Mesothelial cell of epicardium (in vitro differentiated cells): Measurements from ENCODE around the gene ARL13B. TPM values are rescaled to one million over a fixed set of nuclear protein-coding genes. Genes with fewer than 3 reads are reported as not detected.

Experiments used
- DNase-seq, 2 experiments: peaks; one replicate each; pipeline ENCODE4 v3.0.0; 2021; ENCODE audit warnings: low spot score in 2 of 2; ENCODE audit not compliant: unreplicated experiment in 2 of 2
- H3K27ac Mint-ChIP-seq: 2 replicates; pipeline ENCODE4 v1.8.0; 2021; ENCODE audit warnings: mixed read lengths
- H3K27me3 Mint-ChIP-seq: 2 replicates; pipeline ENCODE4 v1.8.0; 2021; ENCODE audit warnings: low read depth, mixed read lengths
- H3K36me3 Mint-ChIP-seq: 2 replicates; pipeline ENCODE4 v1.8.0; 2021; ENCODE audit warnings: mixed read lengths
- H3K4me1 Mint-ChIP-seq: 2 replicates; pipeline ENCODE4 v1.8.0; 2021; ENCODE audit warnings: mixed read lengths
- H3K4me3 Mint-ChIP-seq: 2 replicates; pipeline ENCODE4 v1.8.0; 2021; ENCODE audit warnings: mild to moderate bottlenecking, moderate library complexity, mixed read lengths
- H3K9me3 Mint-ChIP-seq: 2 replicates; pipeline ENCODE4 v1.8.0; 2021; ENCODE audit warnings: mixed read lengths
- CTCF ChIP-seq: fragments of 200-600 bp; sonication (generic); IDR thresholded peaks from one replicate; pipeline ENCODE4 v1.5.0; 2021; ENCODE audit warnings: antibody characterized with exemption; ENCODE audit not compliant: unreplicated experiment
- total RNA-seq: library from RNA; stranded (reverse); gene quantifications from 3 replicates; pipeline ENCODE4 v1.2.1, GENCODE V29; 2021

ARL13B gene
- total RNA-seq, 1 donor from 2014 or later, result 14.1 TPM

- TF ChIP-seq CTCF, result no peak
- no peaks in the 10 kb centered on the region for H3K27me3 Mint-ChIP-seq
- H3K36me3 Mint-ChIP-seq, result peaks cover 21% of the 10 kb centered on the region
- no peak for DNase-seq
- peak overlapping the region; percentile 97 for H3K4me3 Mint-ChIP-seq
- H3K9me3 Mint-ChIP-seq, result peaks cover 4% of the 10 kb centered on the region
- peak overlapping the region; percentile 100 for H3K27ac Mint-ChIP-seq
- peaks cover 31% of the 10 kb centered on the region for H3K4me1 Mint-ChIP-seq
Observed at GRCh38 chr3:94064243-94064860, 84.4 kb downstream of the ARL13B start.

- Mint-ChIP-seq H3K9me3 (peaks cover 4% of the 10 kb centered on the region), H3K36me3 (peaks cover 20% of the 10 kb centered on the region), H3K27ac (no peak overlapping the region), H3K27me3 (no peaks in the 10 kb centered on the region), H3K4me3 (no peak overlapping the region), H3K4me1 (peaks cover 31% of the 10 kb centered on the region)
- no peak for DNase-seq
- TF ChIP-seq CTCF, result no peak
Observed at GRCh38 chr3:94065122-94065521, 85.2 kb downstream of the ARL13B start.

GRCh38 chr3:94065819-94066480 is 86.0 kb downstream of the ARL13B start:
- no peak for TF ChIP-seq CTCF
- no peak overlapping the region for H3K27ac Mint-ChIP-seq
- no peak overlapping the region for H3K4me3 Mint-ChIP-seq
- H3K36me3 Mint-ChIP-seq, result peaks cover 14% of the 10 kb centered on the region
- H3K9me3 Mint-ChIP-seq, result peaks cover 4% of the 10 kb centered on the region
- peaks cover 31% of the 10 kb centered on the region for H3K4me1 Mint-ChIP-seq
- H3K27me3 Mint-ChIP-seq, result no peaks in the 10 kb centered on the region
- DNase-seq, result no peak

GRCh38 chr3:94066506-94067500 is 86.8 kb downstream of the ARL13B start:
- no peak for TF ChIP-seq CTCF
- Mint-ChIP-seq H3K9me3 (peaks cover 4% of the 10 kb centered on the region), H3K27ac (no peak overlapping the region), H3K36me3 (peaks cover 14% of the 10 kb centered on the region), H3K27me3 (no peaks in the 10 kb centered on the region), H3K4me1 (peaks cover 31% of the 10 kb centered on the region), H3K4me3 (no peak overlapping the region)
- no peak for DNase-seq

GRCh38 chr3:94069194-94069813 is 89.3 kb downstream of the ARL13B start:
- H3K27me3 Mint-ChIP-seq, result no peaks in the 10 kb centered on the region
- H3K27ac Mint-ChIP-seq, result no peak overlapping the region
- no peak overlapping the region for H3K4me3 Mint-ChIP-seq
- no peak for DNase-seq
- TF ChIP-seq CTCF, result peak; percentile 74
- H3K4me1 Mint-ChIP-seq, result peaks cover 12% of the 10 kb centered on the region
- H3K36me3 Mint-ChIP-seq, result peaks cover 35% of the 10 kb centered on the region
- peaks cover 15% of the 10 kb centered on the region for H3K9me3 Mint-ChIP-seq
